HG03354 (cell line): ENCODE data around the gene RPRD1B.

Experiments used
- ATAC-seq: cut with Tn5 transposase; IDR thresholded peaks from one replicate; pipeline ENCODE4 v1.9.1; 2021; ENCODE audit warnings: mild to moderate bottlenecking; ENCODE audit not compliant: unreplicated experiment, poor library complexity, severe bottlenecking

The RPRD1B gene

DNA sequence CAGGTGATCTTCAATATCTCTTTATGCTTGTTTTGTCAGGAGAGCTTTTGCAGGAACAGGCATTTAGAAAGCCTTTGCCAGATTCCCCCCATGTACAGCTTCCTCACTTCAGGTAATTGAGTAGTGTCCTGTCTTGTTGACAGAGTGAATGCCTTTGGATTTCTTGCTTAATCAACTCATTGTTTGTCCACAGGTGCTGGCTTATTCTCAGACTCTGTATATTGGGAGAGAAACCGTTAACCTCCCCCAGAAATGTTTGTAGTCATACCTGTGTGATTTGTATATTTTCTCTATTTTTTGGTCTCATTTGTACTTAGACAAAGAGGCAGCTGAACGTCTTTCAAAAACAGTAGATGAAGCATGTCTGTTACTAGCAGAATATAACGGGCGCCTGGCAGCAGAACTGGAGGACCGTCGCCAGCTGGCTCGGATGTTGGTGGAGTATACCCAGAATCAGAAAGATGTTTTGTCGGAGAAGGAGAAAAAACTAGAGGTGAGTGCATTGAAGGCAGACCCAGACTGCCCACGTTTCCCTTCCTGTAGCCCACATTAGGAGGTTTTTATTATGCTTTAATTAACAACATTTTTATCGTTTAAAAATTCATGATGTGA is 32.3 kb downstream of the RPRD1B start:
- ATAC-seq = no peak

DNA sequence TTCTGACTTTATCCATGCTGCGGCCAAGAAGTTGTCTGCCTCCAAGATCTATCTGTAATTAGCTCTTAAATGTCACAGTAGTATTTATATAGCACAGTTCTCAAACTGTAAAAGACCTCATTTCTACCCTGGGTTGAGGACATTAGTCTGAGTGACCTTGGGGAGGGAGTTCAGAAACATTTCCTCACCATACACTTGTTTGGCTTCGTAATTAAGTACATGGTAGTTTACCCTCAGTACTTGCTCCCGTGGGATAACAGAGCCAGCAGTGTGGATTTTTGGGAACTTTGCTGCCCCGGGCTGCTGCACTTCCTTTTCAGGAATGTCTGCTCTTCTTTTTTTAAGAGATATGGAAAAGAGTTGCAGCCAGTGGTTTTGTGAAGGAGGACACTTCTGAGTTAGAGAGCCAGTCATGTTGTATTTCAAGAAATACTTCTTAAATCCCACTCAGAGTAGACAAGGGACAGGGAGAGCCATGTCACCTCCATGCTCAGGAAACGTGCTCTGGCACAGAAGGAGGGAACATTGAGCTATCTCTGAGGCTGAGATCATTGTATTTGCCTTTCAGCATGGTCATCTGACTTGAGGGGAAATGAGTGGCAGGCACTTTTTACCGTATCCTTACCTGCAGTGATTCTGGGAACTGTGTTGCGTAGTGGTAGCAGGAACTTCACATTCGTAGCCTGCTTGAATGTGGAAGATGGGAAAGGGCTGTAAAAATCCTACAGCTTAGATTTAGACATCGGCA is 33.6 kb downstream of the RPRD1B start:
- no peak for ATAC-seq

DNA sequence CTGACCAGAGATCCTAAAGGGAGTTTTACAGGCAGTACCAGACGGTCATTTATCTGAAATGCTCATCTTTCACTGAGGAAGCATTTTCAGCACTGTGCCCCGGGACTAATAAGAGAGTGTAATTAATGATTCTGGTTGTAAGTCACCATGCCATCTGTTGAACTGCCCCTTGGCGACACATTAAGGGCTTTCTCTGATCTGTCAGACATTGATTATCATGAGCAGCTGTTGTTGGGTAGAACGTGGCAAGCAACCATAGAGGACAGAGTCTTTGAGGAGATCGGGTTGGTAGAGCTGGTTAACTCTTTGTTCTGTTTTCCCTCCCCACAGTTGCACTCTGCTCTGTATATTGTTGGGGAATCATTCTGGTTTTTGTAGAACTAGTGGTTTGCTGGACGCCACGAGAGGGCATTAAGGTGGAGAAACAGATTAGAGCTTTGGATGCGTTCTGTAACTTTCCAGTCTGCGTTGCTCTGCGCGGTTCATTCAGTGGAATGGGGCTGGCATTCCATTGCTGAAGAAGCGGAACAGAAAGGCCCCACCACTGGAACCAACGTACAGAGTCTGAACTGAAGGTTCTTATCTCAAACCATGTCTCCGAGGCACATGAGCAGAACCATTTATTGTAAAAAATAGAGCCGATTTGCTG is 34.3 kb downstream of the RPRD1B start:
- ATAC-seq = no peak

DNA sequence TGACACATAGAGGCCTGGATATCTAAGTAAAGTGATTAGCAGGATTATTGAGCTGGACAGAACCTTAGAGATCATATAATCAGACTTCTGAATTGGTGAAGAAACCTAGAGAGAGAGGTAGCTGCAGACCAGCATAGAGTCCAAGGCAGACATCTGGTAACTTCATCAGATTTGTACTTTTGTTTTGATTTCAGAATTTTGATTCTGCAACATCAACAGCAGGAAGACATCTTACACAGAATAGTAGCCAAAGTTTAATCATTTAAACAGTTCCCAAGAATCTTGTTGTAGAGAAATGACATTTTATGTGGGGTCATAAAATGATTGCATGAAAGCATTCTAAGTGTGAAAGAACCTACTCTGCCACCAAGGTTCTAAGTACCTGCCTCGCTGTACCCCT is 39.4 kb downstream of the RPRD1B start:
- ATAC-seq = no peak

DNA sequence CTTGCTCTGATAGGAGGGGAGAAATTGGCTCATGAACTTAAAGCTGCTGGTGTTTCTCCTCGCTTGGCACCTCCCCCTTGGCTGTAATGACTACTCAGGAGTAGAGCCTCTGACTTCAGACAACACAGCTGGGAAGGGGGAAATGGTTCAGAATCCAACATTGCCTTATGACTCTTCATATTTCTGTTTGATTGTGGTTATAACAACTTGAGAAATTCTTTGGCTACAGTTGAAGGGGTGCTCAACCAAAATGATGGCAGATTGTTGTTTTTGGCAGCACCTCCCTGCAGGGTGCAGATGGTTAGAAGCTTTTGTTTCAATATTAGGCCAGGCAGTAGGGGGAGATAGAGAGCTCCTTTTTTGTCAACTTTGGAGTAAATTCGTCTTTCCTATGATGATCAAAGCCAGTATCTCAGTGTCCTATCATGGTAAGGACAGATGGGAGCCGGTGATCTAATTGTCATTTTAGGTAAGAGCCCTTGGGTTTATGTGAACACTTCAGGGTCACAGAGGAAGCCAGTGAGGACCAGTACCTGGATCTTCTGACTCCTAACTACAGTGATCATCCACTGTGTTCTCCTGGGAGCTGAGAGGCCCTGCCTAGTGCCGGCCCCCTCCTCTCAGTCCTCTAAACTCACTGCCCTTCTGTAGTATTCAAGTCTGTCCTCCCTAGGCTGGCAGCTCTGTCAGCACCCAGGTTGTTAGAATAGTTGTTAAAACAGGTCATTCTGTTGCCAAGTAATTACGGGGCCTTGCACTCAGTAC is 39.9 kb downstream of the RPRD1B start:
- no peak for ATAC-seq

DNA sequence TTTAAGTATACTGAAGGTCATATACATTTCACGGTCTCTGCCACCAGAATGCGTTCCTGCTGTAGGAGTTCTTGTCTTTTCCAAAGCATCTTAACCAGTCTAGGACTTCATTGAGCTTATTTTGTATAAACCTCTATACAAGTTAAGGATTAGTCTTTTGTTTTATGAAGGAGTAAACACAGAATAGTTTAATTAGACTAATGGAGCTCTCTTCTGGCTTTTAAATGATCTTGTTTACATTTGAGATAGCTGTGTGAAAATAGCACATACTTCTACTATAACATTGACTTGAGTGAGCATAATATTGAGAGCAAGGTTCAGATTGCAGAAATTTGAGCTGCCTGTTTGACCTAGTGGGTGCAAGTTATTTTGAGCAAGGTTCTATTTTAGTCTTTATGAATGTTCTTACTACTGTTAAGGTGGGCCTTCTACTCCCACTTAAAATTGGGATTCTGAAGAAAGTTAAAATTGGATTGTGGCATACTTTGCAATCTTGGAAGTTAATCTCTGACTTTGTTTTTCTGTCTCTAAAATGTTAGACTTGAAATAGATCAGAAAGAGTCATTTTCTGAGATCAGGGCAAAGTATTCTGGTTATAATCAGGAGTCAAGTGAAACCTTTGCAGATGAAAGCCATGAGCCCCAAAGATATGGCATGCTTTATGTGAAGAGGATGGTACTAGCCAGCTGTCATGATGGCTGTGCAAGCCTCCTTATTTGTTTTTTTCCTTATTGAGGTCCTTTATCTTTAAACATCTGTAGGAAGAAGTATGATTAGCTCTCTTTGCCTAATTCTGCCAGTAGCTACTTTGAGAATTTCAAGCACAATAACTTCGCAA is 41.8 kb downstream of the RPRD1B start:
- no peak for ATAC-seq

GRCh38 chr20:38076548-38076947 is 43.0 kb downstream of the RPRD1B start:
- ATAC-seq = no peak

DNA sequence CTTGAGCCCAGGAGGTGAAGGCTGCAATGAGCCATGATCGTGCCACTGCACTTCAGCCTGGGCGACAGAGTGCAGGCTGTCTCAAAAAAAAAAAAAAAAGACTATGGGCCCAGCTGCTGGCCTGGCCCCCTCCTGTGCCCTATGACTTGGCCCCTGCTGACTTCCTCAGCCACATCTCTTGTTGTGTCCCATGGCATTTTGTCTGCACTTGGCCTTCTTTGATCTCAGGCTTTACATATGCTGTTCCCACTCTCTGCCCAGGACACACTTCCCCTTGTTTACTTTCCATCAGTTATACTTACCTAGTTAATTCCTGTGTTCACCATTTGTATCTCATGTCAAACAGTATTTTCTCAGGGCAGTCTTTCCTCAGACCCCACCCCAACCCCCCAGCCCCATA is 44.5 kb downstream of the RPRD1B start:
- no peak for ATAC-seq

GRCh38 chr20:38079353-38079752 is 45.8 kb downstream of the RPRD1B start:
- ATAC-seq = no peak

GRCh38 chr20:38081575-38081974 is 48.0 kb downstream of the RPRD1B start:
- ATAC-seq = no peak

- ATAC-seq = no peak
Observed at GRCh38 chr20:38082894-38083293, 49.3 kb downstream of the RPRD1B start.

DNA sequence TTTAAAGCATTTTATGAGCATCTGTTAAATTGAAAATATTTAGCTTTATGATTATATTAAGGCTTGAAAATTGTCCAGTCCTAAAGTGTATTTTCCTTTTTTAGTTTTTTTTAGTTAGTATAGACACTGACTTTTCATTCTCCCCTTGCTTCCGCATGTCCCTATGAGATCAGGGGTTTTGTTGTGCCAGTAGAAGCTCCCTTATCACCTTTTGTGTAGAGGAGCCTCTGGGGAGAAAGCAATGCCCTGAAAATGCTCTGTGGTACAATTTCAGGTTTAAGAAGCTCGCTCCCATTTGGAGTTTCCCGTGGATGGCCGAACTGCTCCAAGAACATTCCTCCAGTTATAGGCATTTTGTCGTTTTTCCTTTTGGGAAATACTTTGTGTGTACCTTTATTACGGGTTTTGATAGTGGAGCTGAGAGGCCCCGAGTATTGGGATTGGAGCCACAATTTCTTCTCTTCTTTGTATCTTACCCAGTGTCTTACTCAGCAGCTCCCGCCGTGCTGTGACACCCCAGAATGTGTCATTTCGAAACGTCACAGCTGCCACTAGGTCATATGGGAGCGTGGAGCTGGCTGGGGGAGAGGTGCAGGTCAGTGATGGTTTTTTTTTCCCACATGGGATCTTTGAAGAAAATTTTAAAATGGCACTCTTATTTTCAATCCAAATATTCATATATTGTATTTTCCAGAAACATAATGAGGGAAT is 49.9 kb downstream of the RPRD1B start:
- no peak for ATAC-seq

DNA sequence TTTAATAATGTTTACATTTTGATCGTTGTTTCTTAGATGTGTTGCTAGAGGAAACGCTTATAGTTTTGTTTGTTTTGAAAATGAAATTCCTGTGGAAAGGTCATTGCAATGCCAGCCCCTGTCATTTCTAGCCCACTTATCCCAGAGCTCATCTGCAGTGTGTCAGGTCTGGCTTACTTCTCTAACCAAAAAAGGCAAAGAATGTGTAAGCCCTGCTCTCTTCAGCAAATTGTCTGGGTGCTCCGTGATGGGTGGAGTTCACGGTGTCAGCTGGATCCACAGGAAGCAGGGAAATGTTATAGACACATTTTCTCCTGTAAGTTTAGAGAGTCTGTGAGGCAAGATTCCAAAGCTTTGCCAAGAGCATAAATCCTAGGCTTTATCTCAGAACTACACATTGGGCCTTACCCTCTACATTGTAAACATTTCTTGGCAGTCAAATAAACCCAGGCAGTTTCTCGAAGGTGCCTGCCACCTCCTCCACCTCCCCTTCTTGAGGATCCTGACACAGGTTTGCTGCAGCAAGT is 50.9 kb downstream of the RPRD1B start:
- no peak for ATAC-seq

- ATAC-seq = no peak
Observed at GRCh38 chr20:38085026-38085425, 51.5 kb downstream of the RPRD1B start.

DNA sequence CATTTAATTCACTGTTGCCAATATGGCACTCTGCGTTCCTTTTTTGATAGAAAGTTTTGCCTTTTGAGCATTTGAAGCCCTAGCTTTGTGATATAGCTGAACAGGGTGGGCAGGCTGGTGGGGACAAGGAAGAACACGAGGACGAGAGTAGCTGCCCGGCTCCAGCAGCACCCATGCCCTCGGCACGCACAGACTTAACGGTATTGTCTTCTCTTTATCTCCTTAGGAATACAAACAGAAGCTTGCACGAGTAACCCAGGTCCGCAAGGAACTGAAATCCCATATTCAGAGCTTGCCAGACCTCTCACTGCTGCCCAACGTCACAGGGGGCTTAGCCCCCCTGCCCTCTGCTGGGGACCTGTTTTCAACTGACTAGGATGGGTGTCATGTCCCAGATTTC is 56.0 kb downstream of the RPRD1B start:
- no peak for ATAC-seq

- no peak for ATAC-seq
Observed at GRCh38 chr20:38090061-38090460, 56.5 kb downstream of the RPRD1B start.

GRCh38 chr20:38091441-38092216 is 58.1 kb downstream of the RPRD1B start:
- no peak for ATAC-seq

DNA sequence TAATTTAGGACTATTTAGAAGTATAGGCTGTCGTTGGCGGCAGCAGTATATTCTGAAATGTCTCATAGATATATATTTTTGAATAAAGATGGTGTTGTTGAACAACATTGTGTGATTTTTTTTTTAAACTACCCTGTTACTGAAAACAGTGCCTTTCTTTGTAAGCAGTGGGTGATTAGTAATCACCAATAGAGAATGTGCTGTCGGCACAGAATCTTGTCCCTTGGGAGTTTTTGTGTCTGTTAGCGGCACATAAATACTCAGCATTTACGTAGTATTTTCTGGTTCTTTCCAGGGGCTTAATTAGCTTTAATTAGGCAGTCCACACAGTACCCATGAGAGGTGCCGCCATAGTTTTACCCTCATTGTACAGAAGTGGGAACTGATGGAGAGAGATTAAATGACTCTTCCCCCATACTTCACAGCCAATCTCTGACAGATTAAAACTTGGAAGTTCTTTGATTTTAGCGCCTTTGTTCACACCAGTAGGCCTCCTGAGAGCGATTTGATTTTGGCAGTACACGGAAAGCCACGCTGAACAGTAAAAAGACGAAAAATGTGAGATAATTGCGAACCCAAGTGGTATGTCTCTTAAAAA is 58.8 kb downstream of the RPRD1B start:
- ATAC-seq = no peak
